ENCODE results near the gene FHOD3.

DNA sequence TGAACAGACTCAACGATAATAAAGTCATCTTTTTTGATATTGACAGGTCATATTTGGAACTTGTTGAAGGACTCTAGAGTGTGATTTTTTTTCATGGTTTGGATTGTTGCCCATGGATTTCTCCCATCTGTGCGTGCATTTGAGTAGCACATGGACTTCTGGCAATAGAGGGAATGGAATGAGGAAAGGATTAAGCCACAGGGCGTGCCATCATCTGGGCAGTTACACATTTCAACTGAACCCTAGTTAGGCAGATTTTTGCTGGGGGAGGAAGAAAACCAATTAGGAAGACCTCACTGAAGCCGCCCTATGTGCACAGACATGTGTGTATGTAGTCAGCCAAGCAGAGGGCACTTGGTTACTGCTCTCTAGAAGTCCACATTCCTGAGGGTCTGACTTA, 458.7 kb downstream of the FHOD3 start:
- TF ChIP-seq POLR2A (IDR thresholded peaks at IDR 0.05; ENCODE audit: low read depth, low read length) (no peak), RAD21 (IDR thresholded peaks at IDR 0.05; ENCODE audit: low read length) (no peak), CEBPB (IDR thresholded peaks at IDR 0.05; ENCODE audit: low read depth, low read length) (no peak), BHLHE40 (IDR thresholded peaks at IDR 0.05; ENCODE audit: low read depth, low read length) (no peak), MAFK (IDR thresholded peaks at IDR 0.05; ENCODE audit: low read depth, low read length) (no peak), CHD1 (IDR thresholded peaks at IDR 0.05; ENCODE audit: low read depth, low read length) (no peak), FOS (IDR thresholded peaks at IDR 0.05; ENCODE audit: low read depth, low read length) (no peak), MXI1 (IDR thresholded peaks at IDR 0.05; ENCODE audit: borderline replicate concordance, low read depth, low read length) (no peak), RFX5 (IDR thresholded peaks at IDR 0.05; ENCODE audit: low read depth, low read length) (no peak), MAZ (IDR thresholded peaks at IDR 0.05; ENCODE audit: borderline replicate concordance, low read depth, low read length) (no peak), SMC3 (IDR thresholded peaks at IDR 0.05; ENCODE audit: low read depth, low read length) (no peak)
- TF ChIP-seq, protein P1, sequence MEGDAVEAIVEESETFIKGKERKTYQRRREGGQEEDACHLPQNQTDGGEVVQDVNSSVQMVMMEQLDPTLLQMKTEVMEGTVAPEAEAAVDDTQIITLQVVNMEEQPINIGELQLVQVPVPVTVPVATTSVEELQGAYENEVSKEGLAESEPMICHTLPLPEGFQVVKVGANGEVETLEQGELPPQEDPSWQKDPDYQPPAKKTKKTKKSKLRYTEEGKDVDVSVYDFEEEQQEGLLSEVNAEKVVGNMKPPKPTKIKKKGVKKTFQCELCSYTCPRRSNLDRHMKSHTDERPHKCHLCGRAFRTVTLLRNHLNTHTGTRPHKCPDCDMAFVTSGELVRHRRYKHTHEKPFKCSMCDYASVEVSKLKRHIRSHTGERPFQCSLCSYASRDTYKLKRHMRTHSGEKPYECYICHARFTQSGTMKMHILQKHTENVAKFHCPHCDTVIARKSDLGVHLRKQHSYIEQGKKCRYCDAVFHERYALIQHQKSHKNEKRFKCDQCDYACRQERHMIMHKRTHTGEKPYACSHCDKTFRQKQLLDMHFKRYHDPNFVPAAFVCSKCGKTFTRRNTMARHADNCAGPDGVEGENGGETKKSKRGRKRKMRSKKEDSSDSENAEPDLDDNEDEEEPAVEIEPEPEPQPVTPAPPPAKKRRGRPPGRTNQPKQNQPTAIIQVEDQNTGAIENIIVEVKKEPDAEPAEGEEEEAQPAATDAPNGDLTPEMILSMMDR (conservative IDR thresholded peaks at IDR 0.05; ENCODE audit: low read depth, low read length), result no peak
- TF ChIP-seq, protein P2, sequence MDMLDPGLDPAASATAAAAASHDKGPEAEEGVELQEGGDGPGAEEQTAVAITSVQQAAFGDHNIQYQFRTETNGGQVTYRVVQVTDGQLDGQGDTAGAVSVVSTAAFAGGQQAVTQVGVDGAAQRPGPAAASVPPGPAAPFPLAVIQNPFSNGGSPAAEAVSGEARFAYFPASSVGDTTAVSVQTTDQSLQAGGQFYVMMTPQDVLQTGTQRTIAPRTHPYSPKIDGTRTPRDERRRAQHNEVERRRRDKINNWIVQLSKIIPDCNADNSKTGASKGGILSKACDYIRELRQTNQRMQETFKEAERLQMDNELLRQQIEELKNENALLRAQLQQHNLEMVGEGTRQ (IDR thresholded peaks at IDR 0.05; ENCODE audit: low read depth, low read length), result no peak

Measured in IMR-90 (cell line).